Gastroesophageal sphincter (tissue), 4 donors: ENCODE data around the gene CACNB4. TPM values are rescaled to one million over a fixed set of nuclear protein-coding genes. Genes with fewer than 3 reads are reported as not detected.

ENCODE experiments used
- ATAC-seq: fragments of 150-250 bp; one replicate; pipeline ENCODE4 v1.9.1; 2016; ENCODE audit warnings: mild to moderate bottlenecking, moderate library complexity
- H3K27ac ChIP-seq, 4 donors: fragments of 200-600 bp; sonication (generic) in 3 of 4; 1 replicate in 3 of 4; 2 replicates in 1 of 4; pipeline ENCODE4 v1.5.1; 2016 to 2019
- H3K27me3 ChIP-seq: fragments of 200-600 bp; sonication (generic); one replicate; pipeline ENCODE4 v1.5.1; 2019
- H3K36me3 ChIP-seq, 2 donors: fragments of 200-600 bp; sonication (generic); one replicate each; pipeline ENCODE4 v1.5.1; 2019; ENCODE audit warnings: control low read depth in 1 of 2
- H3K4me1 ChIP-seq, 3 donors: fragments of 200-600 bp; sonication (generic); 1 replicate in 2 of 3; 2 replicates in 1 of 3; pipeline ENCODE4 v1.5.1; 2016 to 2019; ENCODE audit warnings: control low read depth in 2 of 3
- H3K4me3 ChIP-seq, 2 donors: fragments of 200-600 bp; sonication (generic); one replicate each; pipeline ENCODE4 v1.5.1; 2019; ENCODE audit warnings: mild to moderate bottlenecking in 1 of 2, moderate library complexity in 1 of 2
- H3K9me3 ChIP-seq, 3 donors: fragments of 200-600 bp; sonication (generic); one replicate each; pipeline ENCODE4 v1.5.1; 2017 to 2019; ENCODE audit warnings: control low read depth in 2 of 3
- EP300 ChIP-seq: sonication (generic); formaldehyde crosslinking; IDR thresholded peaks from one replicate; pipeline ENCODE4 v1.6.1; 2017; ENCODE audit warnings: antibody characterized with exemption, mild to moderate bottlenecking
- POLR2A ChIP-seq, 2 donors: fragments of 450-650 bp; IDR thresholded peaks; one replicate each; pipeline ENCODE4 v1.6.1; 2017; ENCODE audit warnings: antibody characterized with exemption in 2 of 2, mild to moderate bottlenecking in 2 of 2, moderate library complexity in 1 of 2
- POLR2AphosphoS5 ChIP-seq: sonication (generic); formaldehyde crosslinking; IDR thresholded peaks from one replicate; pipeline ENCODE4 v1.6.1; 2017; ENCODE audit warnings: antibody characterized with exemption
- WGBS, 2 donors: methylation state at CpG; one replicate each; pipeline ENCODE4 v1.1.5; 2018; ENCODE audit warnings: low coverage in 1 of 2; 5-methylcytosine and 5-hydroxymethylcytosine counted together
- total RNA-seq, 4 donors: library from RNA; depleted of rRNA; stranded (reverse); fragments of >200 nt; gene quantifications; one replicate each; pipeline ENCODE4 v1.1.0, GENCODE V29; 2016
- TF ChIP-seq, protein P1 (sequence below), 4 experiments: fragments of 200-600 bp in 2 of 4; fragments of 450-650 bp in 2 of 4; sonication (generic) in 1 of 4; IDR thresholded peaks; one replicate each; pipeline ENCODE4 v1.5.1; 2017 to 2019; ENCODE audit warnings: antibody characterized with exemption in 4 of 4, mild to moderate bottlenecking in 2 of 4, moderate library complexity in 2 of 4

CACNB4 gene
- total RNA-seq, 4 donors from 2014 or later: 1.4 to 5.4 (median 1.9) TPM

GRCh38 chr2:152055366-152056108 lies 43.3 kb downstream of the CACNB4 start:
- H3K4me1 ChIP-seq: no peaks in the 10 kb centered on the region
- no peaks in the 10 kb centered on the region for H3K36me3 ChIP-seq
- no peak overlapping the region for H3K27ac ChIP-seq
- no peak for TF ChIP-seq EP300
- TF ChIP-seq, protein P1, sequence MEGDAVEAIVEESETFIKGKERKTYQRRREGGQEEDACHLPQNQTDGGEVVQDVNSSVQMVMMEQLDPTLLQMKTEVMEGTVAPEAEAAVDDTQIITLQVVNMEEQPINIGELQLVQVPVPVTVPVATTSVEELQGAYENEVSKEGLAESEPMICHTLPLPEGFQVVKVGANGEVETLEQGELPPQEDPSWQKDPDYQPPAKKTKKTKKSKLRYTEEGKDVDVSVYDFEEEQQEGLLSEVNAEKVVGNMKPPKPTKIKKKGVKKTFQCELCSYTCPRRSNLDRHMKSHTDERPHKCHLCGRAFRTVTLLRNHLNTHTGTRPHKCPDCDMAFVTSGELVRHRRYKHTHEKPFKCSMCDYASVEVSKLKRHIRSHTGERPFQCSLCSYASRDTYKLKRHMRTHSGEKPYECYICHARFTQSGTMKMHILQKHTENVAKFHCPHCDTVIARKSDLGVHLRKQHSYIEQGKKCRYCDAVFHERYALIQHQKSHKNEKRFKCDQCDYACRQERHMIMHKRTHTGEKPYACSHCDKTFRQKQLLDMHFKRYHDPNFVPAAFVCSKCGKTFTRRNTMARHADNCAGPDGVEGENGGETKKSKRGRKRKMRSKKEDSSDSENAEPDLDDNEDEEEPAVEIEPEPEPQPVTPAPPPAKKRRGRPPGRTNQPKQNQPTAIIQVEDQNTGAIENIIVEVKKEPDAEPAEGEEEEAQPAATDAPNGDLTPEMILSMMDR (IDR thresholded peaks at IDR 0.05): no peak
- WGBS, 2 donors: 92% methylated on average over 6 to 8 of the region's 8 CpGs
- no peak for ATAC-seq
- no peaks in the 10 kb centered on the region for H3K9me3 ChIP-seq
- H3K4me3 ChIP-seq: no peak overlapping the region
- H3K27me3 ChIP-seq: no peaks in the 10 kb centered on the region

GRCh38 chr2:152054593-152054992 lies 44.3 kb downstream of the CACNB4 start:
- TF ChIP-seq, protein P1 (IDR thresholded peaks at IDR 0.05): no peak
- TF ChIP-seq EP300 (no peak), POLR2AphosphoS5 (no peak), POLR2A (IDR thresholded peaks at IDR 0.05) (no peak)
- 34 to 58% methylated on average over 2 of the region's 2 CpGs for WGBS, 2 donors
- Histone ChIP-seq H3K27ac (no peak overlapping the region), H3K9me3 (no peaks in the 10 kb centered on the region), H3K4me1 (no peaks in the 10 kb centered on the region), H3K36me3 (no peaks in the 10 kb centered on the region), H3K4me3 (no peak overlapping the region), H3K27me3 (no peaks in the 10 kb centered on the region)
- no peak for ATAC-seq

DNA sequence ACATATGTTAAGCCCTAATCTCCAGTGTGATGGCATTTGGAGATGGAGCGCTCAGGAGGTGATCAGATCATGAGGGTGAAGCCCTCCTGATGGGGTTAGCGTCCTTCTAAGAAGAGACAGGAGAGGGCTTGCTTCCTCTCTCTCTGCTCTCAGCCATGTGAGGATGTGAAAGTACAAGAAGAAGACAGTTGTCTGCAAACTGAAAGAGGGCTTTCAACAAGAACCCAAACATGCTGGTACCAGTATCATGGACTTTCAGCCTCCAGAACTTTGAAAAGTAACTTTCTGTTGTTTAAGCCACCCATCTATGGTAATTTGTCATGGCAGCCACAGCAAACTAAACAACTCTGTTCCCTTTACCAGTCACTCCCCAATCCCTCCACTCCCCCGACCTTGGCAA lies 47.4 kb downstream of the CACNB4 start:
- TF ChIP-seq POLR2A (IDR thresholded peaks at IDR 0.05): no peak
- no peak for TF ChIP-seq EP300
- TF ChIP-seq POLR2AphosphoS5: no peak
- TF ChIP-seq, protein P1 (IDR thresholded peaks at IDR 0.05): no peak
- WGBS, 2 donors: 91 to 100% methylated on average over 1 to 3 of the region's 3 CpGs
- Histone ChIP-seq H3K4me3 (no peak overlapping the region), H3K4me1 (no peaks in the 10 kb centered on the region), H3K27ac (no peak overlapping the region), H3K36me3 (no peaks in the 10 kb centered on the region), H3K9me3 (no peaks in the 10 kb centered on the region), H3K27me3 (no peaks in the 10 kb centered on the region)
- ATAC-seq: no peak

- WGBS, 2 donors: 84 to 91% methylated on average over 3 to 5 of the region's 6 CpGs
- ATAC-seq: no peak
- H3K36me3 ChIP-seq: no peaks in the 10 kb centered on the region
- H3K4me3 ChIP-seq: no peak overlapping the region
- TF ChIP-seq POLR2A (IDR thresholded peaks at IDR 0.05) (no peak), EP300 (no peak), POLR2AphosphoS5 (no peak)
- TF ChIP-seq, protein P1 (IDR thresholded peaks at IDR 0.05): no peak
- no peaks in the 10 kb centered on the region for H3K4me1 ChIP-seq
- no peaks in the 10 kb centered on the region for H3K9me3 ChIP-seq
- H3K27ac ChIP-seq: no peak overlapping the region
- H3K27me3 ChIP-seq: no peaks in the 10 kb centered on the region
These were observed 47.9 kb downstream of the CACNB4 start for GRCh38 chr2:152050915-152051314.

- TF ChIP-seq EP300 (no peak), POLR2A (IDR thresholded peaks at IDR 0.05) (no peak), POLR2AphosphoS5 (no peak)
- TF ChIP-seq, protein P1 (IDR thresholded peaks at IDR 0.05): no peak
- no peak overlapping the region for H3K4me3 ChIP-seq
- no peaks in the 10 kb centered on the region for H3K9me3 ChIP-seq
- no peak for ATAC-seq
- no peak overlapping the region for H3K27ac ChIP-seq
- 62 to 68% methylated on average over 3 of the region's 3 CpGs for WGBS, 2 donors
- H3K4me1 ChIP-seq: no peaks in the 10 kb centered on the region
- no peaks in the 10 kb centered on the region for H3K36me3 ChIP-seq
- H3K27me3 ChIP-seq: no peaks in the 10 kb centered on the region
These were observed 48.5 kb downstream of the CACNB4 start for GRCh38 chr2:152050341-152050740.
